ENCODE results near the gene UBA3. TPM values are rescaled to one million over a fixed set of nuclear protein-coding genes. Genes with fewer than 3 reads are reported as not detected.

The UBA3 gene
- total and polyA plus RNA-seq, 2 of the 13 experiments (the other 11 are each of a cell fraction or from before 2014, with no cell fraction given), result 40.7 to 49.0 TPM

DNA sequence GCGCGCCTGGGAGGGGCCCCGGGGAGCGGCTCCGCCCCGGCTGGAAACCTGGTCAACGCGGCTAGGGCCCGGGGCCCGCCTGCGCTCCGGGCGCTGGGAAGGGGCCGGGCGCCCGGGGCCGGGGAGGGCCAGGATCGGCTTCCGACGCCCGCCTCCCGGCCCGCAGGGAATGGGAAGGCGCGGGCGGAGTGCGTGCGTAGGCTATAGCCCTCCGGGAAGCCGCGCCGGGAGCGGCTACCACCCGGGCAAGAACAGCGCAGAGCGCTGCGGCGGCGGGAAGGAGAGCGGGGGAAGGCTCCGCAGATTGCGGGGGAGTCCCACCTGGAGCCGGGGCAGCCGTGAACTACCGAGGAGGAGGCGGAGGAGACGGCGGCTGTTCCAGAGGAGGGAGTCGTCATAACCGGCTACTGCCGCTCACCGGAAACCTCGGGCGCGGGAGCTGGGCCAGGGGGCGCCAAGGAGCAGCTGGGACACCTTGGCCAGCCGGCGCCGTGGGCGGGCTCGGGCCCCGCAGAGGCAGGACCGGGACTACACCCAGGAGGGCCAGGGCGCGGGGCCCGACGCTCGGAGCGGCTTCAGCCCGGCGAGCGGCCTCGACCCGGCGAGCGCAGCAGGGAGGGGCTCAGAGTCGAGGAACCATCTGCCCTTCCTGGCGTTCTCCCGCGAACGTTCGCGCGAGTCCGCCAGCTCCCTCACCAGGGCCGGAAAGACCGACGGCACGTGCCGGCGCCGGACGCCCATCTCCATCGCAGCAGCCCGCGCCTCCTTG, 66.7 kb downstream of the UBA3 start, which contains the start of gene EOGT (continued):
- no peak for TF ChIP-seq TAF15 (IDR thresholded peaks at IDR 0.05; ENCODE audit: low read depth, low read length, poor library complexity, severe bottlenecking)
- TF ChIP-seq, protein P1, sequence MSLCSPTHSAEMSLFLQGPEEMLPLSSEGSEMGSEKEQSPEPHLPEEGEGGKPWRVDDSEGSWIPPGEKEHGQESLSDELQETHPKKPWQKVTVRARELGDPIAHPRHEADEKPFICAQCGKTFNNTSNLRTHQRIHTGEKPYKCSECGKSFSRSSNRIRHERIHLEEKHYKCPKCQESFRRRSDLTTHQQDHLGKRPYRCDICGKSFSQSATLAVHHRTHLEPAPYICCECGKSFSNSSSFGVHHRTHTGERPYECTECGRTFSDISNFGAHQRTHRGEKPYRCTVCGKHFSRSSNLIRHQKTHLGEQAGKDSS (CRISPR knock-in tag; IDR thresholded peaks at IDR 0.05; ENCODE audit: borderline replicate concordance, low read depth), result peak; percentile 25; the same call in 1 of the 2 replicates
- no peak for TF ChIP-seq ZFP36 (IDR thresholded peaks at IDR 0.05; ENCODE audit: borderline replicate concordance, low read depth, low read length, partially characterized antibody)
- peak; percentile 85 for TF ChIP-seq ZFP90 (CRISPR knock-in tag; IDR thresholded peaks at IDR 0.05; ENCODE audit: borderline replicate concordance)
- peak; percentile 56; the same call in 1 of the 2 replicates for TF ChIP-seq MED1 (CRISPR knock-in tag; IDR thresholded peaks at IDR 0.05)
- peak; percentile 61 for TF ChIP-seq SNAI1 (CRISPR knock-in tag; IDR thresholded peaks at IDR 0.05; ENCODE audit: borderline replicate concordance)
- no peak for TF ChIP-seq BRCA1 (CRISPR knock-in tag; IDR thresholded peaks at IDR 0.05)
- peak; percentile 66 for TF ChIP-seq PHF5A (CRISPR knock-in tag; IDR thresholded peaks at IDR 0.05; ENCODE audit: low read depth, unreplicated experiment)
- no peak for TF ChIP-seq ESRRA (CRISPR knock-in tag; IDR thresholded peaks at IDR 0.05; ENCODE audit: low read depth)
- TF ChIP-seq, protein P2, sequence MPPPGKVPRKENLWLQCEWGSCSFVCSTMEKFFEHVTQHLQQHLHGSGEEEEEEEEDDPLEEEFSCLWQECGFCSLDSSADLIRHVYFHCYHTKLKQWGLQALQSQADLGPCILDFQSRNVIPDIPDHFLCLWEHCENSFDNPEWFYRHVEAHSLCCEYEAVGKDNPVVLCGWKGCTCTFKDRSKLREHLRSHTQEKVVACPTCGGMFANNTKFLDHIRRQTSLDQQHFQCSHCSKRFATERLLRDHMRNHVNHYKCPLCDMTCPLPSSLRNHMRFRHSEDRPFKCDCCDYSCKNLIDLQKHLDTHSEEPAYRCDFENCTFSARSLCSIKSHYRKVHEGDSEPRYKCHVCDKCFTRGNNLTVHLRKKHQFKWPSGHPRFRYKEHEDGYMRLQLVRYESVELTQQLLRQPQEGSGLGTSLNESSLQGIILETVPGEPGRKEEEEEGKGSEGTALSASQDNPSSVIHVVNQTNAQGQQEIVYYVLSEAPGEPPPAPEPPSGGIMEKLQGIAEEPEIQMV (CRISPR knock-in tag; IDR thresholded peaks at IDR 0.05; ENCODE audit: low read depth), result peak; percentile 27; the same call in 1 of the 2 replicates
- TF ChIP-seq ZFY (CRISPR knock-in tag; IDR thresholded peaks at IDR 0.05), result peak; percentile 88
- no peak for TF ChIP-seq CENPT (CRISPR knock-in tag; IDR thresholded peaks at IDR 0.05; ENCODE audit: low read depth)
- TF ChIP-seq ZBTB8A (CRISPR knock-in tag; IDR thresholded peaks at IDR 0.05; ENCODE audit: borderline replicate concordance, low read depth), result no peak
- 0 out of 2 replicates have a peak, but pooled peaks have one; percentile 30 for TF ChIP-seq SAFB2 (CRISPR knock-in tag; IDR thresholded peaks at IDR 0.05; ENCODE audit: borderline replicate concordance, low read depth)
- no peak for TF ChIP-seq ZSCAN22 (CRISPR knock-in tag; IDR thresholded peaks at IDR 0.05)
- no peak for TF ChIP-seq FOSL2 (CRISPR knock-in tag; IDR thresholded peaks at IDR 0.05)
- TF ChIP-seq, protein P3, sequence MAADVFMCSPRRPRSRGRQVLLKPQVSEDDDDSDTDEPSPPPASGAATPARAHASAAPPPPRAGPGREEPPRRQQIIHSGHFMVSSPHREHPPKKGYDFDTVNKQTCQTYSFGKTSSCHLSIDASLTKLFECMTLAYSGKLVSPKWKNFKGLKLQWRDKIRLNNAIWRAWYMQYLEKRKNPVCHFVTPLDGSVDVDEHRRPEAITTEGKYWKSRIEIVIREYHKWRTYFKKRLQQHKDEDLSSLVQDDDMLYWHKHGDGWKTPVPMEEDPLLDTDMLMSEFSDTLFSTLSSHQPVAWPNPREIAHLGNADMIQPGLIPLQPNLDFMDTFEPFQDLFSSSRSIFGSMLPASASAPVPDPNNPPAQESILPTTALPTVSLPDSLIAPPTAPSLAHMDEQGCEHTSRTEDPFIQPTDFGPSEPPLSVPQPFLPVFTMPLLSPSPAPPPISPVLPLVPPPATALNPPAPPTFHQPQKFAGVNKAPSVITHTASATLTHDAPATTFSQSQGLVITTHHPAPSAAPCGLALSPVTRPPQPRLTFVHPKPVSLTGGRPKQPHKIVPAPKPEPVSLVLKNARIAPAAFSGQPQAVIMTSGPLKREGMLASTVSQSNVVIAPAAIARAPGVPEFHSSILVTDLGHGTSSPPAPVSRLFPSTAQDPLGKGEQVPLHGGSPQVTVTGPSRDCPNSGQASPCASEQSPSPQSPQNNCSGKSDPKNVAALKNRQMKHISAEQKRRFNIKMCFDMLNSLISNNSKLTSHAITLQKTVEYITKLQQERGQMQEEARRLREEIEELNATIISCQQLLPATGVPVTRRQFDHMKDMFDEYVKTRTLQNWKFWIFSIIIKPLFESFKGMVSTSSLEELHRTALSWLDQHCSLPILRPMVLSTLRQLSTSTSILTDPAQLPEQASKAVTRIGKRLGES (CRISPR knock-in tag; IDR thresholded peaks at IDR 0.05; ENCODE audit: borderline replicate concordance), result no peak; the same call in 1 of the 2 replicates
- TF ChIP-seq ZNF546 (CRISPR knock-in tag; conservative IDR thresholded peaks at IDR 0.05), result no peak
- TF ChIP-seq PHF21A (CRISPR knock-in tag; IDR thresholded peaks at IDR 0.05), result peak; percentile 87
- TF ChIP-seq, protein P4, sequence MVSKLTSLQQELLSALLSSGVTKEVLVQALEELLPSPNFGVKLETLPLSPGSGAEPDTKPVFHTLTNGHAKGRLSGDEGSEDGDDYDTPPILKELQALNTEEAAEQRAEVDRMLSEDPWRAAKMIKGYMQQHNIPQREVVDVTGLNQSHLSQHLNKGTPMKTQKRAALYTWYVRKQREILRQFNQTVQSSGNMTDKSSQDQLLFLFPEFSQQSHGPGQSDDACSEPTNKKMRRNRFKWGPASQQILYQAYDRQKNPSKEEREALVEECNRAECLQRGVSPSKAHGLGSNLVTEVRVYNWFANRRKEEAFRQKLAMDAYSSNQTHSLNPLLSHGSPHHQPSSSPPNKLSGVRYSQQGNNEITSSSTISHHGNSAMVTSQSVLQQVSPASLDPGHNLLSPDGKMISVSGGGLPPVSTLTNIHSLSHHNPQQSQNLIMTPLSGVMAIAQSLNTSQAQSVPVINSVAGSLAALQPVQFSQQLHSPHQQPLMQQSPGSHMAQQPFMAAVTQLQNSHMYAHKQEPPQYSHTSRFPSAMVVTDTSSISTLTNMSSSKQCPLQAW (CRISPR knock-in tag; IDR thresholded peaks at IDR 0.05), result 0 out of 2 replicates have a peak, but pooled peaks have one; percentile 28
